DOHH2 (cell line): ENCODE results near the gene GEMIN7.

ENCODE experiments used
- H3F3A ChIP-seq: fragments of 200-600 bp; sonication (generic), shearing (Covaris generic); 2 replicates; pipeline ENCODE4 v1.6.0; 2016; ENCODE audit warnings: antibody characterized with exemption, mild to moderate bottlenecking; ENCODE audit not compliant: control insufficient read depth, insufficient read depth
- H3K27ac ChIP-seq: fragments of 200-600 bp; sonication (generic); 2 replicates; pipeline ENCODE4 v1.5.1; 2014; ENCODE audit warnings: low read depth, mild to moderate bottlenecking, low read length, moderate library complexity
- H3K27me3 ChIP-seq: fragments of 200-600 bp; sonication (generic); 2 replicates; pipeline ENCODE4 v1.6.1; 2014; ENCODE audit warnings: mild to moderate bottlenecking, low read length, mixed read lengths; ENCODE audit not compliant: control insufficient read depth
- H3K36me3 ChIP-seq: fragments of 200-600 bp; sonication (generic); 2 replicates; pipeline ENCODE4 v1.6.1; 2014; ENCODE audit warnings: mild to moderate bottlenecking, low read length, moderate library complexity, mixed read lengths; ENCODE audit not compliant: control insufficient read depth
- H3K4me1 ChIP-seq: fragments of 200-600 bp; sonication (generic); 2 replicates; pipeline ENCODE4 v1.6.1; 2014; ENCODE audit warnings: mild to moderate bottlenecking, low read length, mixed read lengths; ENCODE audit not compliant: control insufficient read depth
- H3K4me2 ChIP-seq: fragments of 200-600 bp; sonication (generic); 2 replicates; pipeline ENCODE4 v1.6.0; 2014; ENCODE audit warnings: mild to moderate bottlenecking, low read length, moderate library complexity
- H3K4me3 ChIP-seq: fragments of 200-600 bp; sonication (generic); 2 replicates; pipeline ENCODE4 v1.5.1; 2014; ENCODE audit warnings: mild to moderate bottlenecking, low read length, mixed read lengths
- H3K79me2 ChIP-seq: fragments of 200-600 bp; sonication (generic); 2 replicates; pipeline ENCODE4 v1.6.1; 2014; ENCODE audit warnings: mild to moderate bottlenecking, low read length, mixed read lengths; ENCODE audit not compliant: control insufficient read depth
- H3K9me2 ChIP-seq: fragments of 200-600 bp; sonication (generic); replicated peaks from 2 replicates; pipeline ENCODE4 v1.6.1; 2014; ENCODE audit warnings: mild to moderate bottlenecking, low read length, mixed read lengths; ENCODE audit not compliant: control insufficient read depth
- H3K9me3 ChIP-seq: fragments of 200-600 bp; sonication (generic); 2 replicates; pipeline ENCODE4 v1.6.1; 2014; ENCODE audit warnings: antibody characterized with exemption, low read length, mixed read lengths; ENCODE audit not compliant: control insufficient read depth, insufficient read depth
- H4K20me1 ChIP-seq: fragments of 200-600 bp; sonication (generic); 2 replicates; pipeline ENCODE4 v1.6.0; 2014; ENCODE audit warnings: low read depth, mild to moderate bottlenecking, antibody characterized with exemption, low read length, moderate library complexity; ENCODE audit not compliant: control insufficient read depth, insufficient read depth
- EZH2phosphoT487 ChIP-seq: fragments of 200-600 bp; sonication (generic); IDR thresholded peaks from 2 replicates; pipeline ENCODE4 v1.6.1; 2017; ENCODE audit warnings: borderline replicate concordance, mild to moderate bottlenecking, antibody characterized with exemption, low read length, moderate library complexity, mixed read lengths
- TF ChIP-seq, protein P1 (sequence below): fragments of 200-600 bp; sonication (generic); IDR thresholded peaks from one replicate; pipeline ENCODE4 v1.5.1; 2014; ENCODE audit warnings: antibody characterized with exemption, mild to moderate bottlenecking, low read depth, low read length; ENCODE audit not compliant: poor library complexity, severe bottlenecking

The GEMIN7 gene

GRCh38 chr19:45076851-45077730 lies 2.0 kb upstream of the GEMIN7 start:
- no peaks in the 10 kb centered on the region for H3K27me3 ChIP-seq
- H3K4me3 ChIP-seq = peak overlapping the region; percentile 95
- TF ChIP-seq, protein P1, sequence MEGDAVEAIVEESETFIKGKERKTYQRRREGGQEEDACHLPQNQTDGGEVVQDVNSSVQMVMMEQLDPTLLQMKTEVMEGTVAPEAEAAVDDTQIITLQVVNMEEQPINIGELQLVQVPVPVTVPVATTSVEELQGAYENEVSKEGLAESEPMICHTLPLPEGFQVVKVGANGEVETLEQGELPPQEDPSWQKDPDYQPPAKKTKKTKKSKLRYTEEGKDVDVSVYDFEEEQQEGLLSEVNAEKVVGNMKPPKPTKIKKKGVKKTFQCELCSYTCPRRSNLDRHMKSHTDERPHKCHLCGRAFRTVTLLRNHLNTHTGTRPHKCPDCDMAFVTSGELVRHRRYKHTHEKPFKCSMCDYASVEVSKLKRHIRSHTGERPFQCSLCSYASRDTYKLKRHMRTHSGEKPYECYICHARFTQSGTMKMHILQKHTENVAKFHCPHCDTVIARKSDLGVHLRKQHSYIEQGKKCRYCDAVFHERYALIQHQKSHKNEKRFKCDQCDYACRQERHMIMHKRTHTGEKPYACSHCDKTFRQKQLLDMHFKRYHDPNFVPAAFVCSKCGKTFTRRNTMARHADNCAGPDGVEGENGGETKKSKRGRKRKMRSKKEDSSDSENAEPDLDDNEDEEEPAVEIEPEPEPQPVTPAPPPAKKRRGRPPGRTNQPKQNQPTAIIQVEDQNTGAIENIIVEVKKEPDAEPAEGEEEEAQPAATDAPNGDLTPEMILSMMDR = no peak
- TF ChIP-seq EZH2phosphoT487 = no peak
- H3K36me3 ChIP-seq = peaks cover 66% of the 10 kb centered on the region
- H3K4me2 ChIP-seq = peak overlapping the region; percentile 75
- H3K27ac ChIP-seq = peak overlapping the region; percentile 92
- no peaks in the 10 kb centered on the region for H3K9me3 ChIP-seq
- no peaks in the 10 kb centered on the region for H3K9me2 ChIP-seq
- peaks cover 91% of the 10 kb centered on the region for H3K79me2 ChIP-seq
- peaks cover 62% of the 10 kb centered on the region for H3K4me1 ChIP-seq
- peaks cover 18% of the 10 kb centered on the region for H4K20me1 ChIP-seq
- H3F3A ChIP-seq = peaks cover 27% of the 10 kb centered on the region

GRCh38 chr19:45078390-45079062 lies 534 bp upstream of the GEMIN7 start:
- Histone ChIP-seq H4K20me1 (peaks cover 18% of the 10 kb centered on the region), H3K27ac (peak overlapping the region; percentile 81), H3K9me2 (no peaks in the 10 kb centered on the region), H3K4me1 (peaks cover 62% of the 10 kb centered on the region), H3K4me3 (peak overlapping the region; percentile 91), H3K27me3 (no peaks in the 10 kb centered on the region), H3F3A (peaks cover 21% of the 10 kb centered on the region), H3K9me3 (no peaks in the 10 kb centered on the region), H3K79me2 (peaks cover 91% of the 10 kb centered on the region), H3K4me2 (peak overlapping the region; percentile 83), H3K36me3 (peaks cover 66% of the 10 kb centered on the region)
- no peak for TF ChIP-seq EZH2phosphoT487
- TF ChIP-seq, protein P1 = no peak

DNA sequence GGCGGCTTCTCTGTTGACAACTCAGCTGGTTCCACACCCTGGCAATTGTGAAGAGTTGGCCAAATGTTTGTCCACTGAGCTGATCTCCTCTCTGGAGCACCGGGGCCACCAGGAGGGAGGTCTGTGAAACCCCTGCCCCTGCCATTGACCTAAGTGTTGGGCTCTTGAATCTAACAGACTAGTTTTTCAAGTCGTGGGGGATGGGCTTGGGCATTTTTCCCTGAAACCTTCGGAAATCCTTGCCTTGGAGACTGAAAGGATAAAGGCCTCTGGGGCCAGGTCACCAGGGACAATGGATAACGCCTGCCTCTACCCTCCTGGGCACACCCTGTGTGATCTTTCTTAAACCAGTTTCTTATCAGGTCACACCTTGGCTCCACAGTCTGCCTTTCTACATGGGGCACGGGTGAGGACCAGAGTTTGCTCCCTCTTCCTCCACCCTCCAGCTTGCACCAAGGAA lies 881 bp downstream of the GEMIN7 start:
- TF ChIP-seq, protein P1 = no peak
- TF ChIP-seq EZH2phosphoT487 = no peak
- H3K36me3 ChIP-seq = peaks cover 57% of the 10 kb centered on the region

More for the DNA sequence above, 881 bp downstream of the GEMIN7 start:
- peak overlapping the region; percentile 81 for H3K27ac ChIP-seq
- peak overlapping the region; percentile 83 for H3K4me2 ChIP-seq
- peaks cover 16% of the 10 kb centered on the region for H3F3A ChIP-seq
- H3K27me3 ChIP-seq = no peaks in the 10 kb centered on the region
- no peaks in the 10 kb centered on the region for H3K9me2 ChIP-seq
- H4K20me1 ChIP-seq = peaks cover 9% of the 10 kb centered on the region
- peaks cover 88% of the 10 kb centered on the region for H3K79me2 ChIP-seq
- peak overlapping the region; percentile 91 for H3K4me3 ChIP-seq
- H3K9me3 ChIP-seq = no peaks in the 10 kb centered on the region
- H3K4me1 ChIP-seq = peaks cover 53% of the 10 kb centered on the region
